GM19452 (cell line): ENCODE measurements around the gene ARHGAP23.

Source experiments
- ATAC-seq: cut with Tn5 transposase; IDR thresholded peaks from one replicate; pipeline ENCODE4 v1.9.1; 2021; ENCODE audit not compliant: unreplicated experiment

The ARHGAP23 gene

DNA sequence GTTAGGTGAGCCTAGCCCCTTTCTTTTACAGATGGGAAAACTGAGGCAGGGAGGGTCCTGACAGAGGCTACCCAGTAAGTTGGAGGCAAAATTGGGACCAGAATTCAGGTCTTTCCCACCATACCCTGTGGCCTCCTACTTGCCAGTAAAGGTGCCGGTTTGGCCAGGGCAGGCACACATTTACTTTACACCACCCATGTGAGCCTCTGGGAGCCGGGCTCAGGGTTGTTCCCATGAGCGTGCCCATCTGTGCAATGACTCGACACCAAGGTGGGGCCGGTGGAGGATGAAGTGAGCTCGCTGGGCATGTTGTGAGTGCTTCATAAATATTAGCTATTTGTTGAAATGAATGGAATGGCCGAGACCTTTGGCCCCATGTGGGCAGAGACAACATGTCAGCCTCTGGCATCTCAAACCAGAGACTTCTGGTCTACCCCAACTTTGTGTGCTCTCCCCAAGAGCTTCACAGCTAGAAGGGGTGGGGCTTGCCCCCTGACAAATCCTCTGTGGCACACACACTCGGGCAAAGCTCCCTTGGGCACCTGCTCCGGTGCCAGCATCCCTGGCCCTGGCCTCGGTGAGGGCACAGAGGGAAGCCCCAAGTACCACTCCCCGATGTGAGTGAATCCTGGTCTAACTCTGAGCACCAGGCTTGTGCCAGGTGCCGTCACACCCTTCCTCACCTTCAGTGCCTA is 117.4 kb downstream of the ARHGAP23 start:
- ATAC-seq: no peak

DNA sequence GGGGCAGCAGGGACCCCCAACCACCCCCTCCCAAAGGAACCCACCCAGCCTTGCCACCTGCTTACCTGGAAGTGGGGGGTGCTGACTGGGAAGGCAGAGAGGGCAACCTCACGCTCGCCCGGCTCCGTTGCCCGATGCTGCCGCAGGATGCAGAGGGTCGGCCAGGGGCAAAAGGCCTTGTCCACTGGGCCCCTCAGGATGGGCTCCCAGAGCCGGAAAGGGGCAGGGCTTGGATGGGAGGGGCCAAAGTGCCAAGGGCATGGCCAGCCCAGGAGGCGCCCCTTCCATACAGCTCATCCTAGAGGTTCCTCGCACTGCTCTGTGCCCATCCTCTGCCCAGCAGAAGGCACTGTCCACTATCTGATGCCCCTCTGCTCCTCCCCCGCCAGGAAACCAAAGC is 118.1 kb downstream of the ARHGAP23 start:
- no peak for ATAC-seq

DNA sequence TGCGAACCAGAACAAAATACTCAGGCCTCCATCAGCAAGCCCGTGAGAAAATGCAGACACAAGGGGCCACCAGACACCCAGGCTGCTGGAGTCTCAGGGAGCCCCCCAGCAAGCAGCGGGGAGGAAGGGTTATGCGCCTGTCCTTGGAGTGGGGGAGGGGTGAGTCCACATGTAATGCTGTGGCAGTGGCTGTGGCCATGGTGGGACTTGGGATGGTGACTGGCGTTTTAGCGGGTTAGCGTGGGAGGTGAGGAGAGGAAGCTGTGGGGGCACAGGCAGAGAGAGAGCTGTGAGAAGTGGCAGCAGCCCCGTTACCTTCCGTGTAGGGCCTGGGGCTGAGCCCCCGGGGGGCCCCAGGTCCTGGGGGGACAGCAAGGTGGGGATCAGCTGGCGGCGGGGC is 119.2 kb downstream of the ARHGAP23 start:
- ATAC-seq: no peak

DNA sequence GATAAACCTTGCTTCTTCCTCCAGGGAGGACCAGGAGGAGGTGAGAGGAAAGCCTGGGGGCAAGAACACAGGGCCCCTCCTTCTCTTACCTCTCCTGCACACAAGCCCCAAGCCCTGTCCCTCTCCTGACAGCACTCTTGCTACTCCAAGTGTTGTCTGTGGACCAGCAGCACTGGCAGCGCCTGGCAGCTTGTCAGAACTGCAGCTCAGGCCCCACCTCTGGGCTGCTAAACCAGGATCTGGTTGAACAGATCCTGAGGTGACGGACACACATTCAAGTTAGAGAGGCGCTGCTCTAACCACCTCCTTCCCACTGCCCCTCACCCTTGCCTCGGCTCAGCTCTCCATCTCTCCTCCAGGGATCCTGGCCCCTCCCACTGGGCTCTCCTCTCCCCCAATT is 121.0 kb downstream of the ARHGAP23 start:
- ATAC-seq: no peak

DNA sequence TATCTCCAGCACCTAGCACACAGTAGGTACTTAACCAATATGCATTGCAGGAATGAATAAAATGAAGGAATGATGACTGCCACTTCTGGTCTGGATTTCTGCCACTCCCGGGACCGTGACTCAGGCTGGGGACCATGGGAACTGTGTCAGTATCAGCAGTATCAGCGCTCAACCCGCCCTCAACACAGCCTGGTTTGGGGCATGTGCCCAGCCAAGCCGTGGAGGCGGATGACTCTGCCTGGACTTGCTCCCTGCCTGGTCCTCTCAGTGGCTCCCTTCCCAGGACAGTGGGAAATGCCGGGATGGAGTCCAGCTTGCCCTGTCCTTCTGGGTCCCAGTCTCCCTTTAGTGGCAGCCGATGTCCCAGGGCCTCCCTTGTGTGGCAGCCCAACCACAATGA is 122.4 kb downstream of the ARHGAP23 start:
- ATAC-seq: no peak

DNA sequence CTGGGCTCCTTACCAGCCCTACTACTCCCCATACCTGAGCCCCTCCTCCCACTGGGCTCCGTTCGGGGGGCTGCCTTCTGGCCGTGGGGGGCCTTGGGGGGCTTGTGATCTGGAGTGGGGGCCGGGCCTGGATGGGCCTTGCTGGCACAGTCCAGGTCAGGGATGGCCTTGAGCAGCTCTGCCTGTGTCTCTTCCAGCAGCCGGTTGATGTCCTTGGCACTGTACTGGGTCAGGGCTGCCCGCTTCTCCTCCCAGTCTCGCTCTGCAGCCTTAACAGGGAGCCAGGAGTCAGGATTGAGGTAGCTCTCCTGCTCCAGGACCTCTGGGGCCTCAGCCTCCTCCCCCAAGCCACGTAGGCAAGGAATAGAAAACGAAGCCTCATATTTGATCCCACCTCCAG is 122.9 kb downstream of the ARHGAP23 start:
- no peak for ATAC-seq

DNA sequence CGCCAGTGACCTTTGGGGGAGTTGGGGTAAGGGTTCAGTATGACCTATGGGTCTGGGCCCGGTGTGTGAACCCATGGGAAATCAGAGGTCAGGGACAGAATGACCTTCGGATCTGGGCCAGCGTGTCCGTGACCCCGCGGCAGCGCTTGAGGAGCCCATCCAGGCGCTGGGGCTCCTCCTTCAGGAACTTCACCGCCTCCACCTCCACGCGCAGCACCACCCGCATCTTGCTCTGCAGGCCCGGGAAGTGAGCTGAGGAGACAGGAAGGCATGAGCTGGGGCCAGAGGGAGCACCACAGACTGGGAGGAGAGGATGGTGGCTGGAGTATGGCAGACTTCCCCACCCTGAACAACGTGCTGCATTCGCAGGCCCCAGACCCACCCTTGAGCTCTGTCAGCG is 124.1 kb downstream of the ARHGAP23 start:
- ATAC-seq: no peak

DNA sequence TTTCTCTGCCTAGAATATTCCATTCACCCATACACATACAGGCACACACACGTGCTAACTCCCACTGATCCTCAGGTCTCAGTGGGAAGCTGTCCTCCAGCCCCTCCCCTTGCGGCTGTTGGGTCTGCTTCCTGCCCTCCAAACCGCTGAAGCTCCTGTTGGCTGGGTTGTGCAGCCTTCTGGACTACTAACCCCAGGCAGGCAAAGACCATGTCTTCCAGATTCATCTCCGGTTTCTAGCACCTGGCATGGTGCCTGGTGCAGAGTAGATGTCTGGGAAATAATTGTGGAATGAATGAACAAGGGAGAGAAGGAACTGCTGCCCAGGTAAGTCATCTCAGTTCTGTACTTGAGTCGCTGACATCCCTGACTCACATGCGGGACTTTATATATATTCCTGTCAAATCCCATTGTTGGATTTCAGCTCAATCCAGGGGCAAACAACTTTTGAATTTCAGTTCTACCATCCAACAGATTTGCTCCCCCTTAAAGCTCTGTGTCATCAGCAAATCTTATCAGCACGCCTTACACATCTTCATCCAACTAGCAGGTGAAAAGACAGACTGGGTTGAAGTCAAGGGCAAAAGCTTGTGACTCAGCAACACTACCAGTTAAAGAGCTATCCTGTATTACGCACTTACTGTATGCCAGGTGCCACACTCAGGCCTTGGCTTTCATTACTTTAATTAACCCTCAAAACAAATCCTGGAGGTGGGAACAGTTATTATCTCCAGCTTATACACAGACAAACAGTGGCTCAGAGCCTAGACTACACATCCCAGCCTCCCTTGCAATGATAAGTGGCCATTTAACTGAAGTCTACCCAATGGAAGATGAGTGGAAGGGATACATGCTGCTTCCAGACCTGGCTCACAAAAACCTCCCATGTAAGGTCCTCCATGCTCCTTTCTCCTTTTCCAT is 126.4 kb downstream of the ARHGAP23 start:
- no peak for ATAC-seq

DNA sequence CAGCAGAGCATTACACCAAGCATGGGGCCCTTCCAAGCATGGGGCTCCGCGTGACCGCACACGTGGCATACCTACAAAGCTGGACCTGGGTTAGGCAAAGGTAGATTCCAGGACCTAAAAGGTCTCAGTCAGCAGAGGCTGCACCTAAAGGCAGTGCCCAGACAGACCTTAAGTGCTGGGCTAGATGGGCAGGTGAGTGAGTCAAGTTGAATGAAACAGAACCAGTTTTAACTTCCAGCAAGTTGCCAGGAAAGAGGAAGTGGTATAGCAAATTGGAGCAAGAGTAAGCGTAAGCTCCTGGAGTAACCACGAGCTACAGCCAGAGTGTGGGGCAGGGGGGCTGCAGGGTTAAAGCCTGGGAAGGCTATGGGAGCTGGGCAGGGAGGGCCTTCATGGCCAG is 128.0 kb downstream of the ARHGAP23 start:
- no peak for ATAC-seq

DNA sequence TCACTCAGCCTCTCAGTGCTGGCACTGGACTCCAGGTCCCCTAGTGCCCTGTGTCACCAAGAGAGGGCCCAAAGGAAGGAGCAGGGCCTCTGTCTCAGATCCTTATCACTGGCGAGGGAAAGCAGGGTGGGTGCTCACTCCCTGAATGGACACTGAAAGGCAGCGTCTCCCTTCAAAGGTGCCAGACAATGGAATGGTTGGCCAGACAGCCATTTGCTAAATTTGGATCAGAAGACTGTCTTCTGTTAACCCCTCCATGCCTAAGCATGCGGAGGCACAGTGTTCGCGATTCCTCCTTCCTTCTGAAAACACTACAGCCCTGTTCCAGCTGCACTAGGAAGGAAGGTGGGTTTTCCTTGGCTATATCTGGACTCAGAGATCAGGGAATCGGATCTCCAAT is 129.1 kb downstream of the ARHGAP23 start:
- no peak for ATAC-seq

DNA sequence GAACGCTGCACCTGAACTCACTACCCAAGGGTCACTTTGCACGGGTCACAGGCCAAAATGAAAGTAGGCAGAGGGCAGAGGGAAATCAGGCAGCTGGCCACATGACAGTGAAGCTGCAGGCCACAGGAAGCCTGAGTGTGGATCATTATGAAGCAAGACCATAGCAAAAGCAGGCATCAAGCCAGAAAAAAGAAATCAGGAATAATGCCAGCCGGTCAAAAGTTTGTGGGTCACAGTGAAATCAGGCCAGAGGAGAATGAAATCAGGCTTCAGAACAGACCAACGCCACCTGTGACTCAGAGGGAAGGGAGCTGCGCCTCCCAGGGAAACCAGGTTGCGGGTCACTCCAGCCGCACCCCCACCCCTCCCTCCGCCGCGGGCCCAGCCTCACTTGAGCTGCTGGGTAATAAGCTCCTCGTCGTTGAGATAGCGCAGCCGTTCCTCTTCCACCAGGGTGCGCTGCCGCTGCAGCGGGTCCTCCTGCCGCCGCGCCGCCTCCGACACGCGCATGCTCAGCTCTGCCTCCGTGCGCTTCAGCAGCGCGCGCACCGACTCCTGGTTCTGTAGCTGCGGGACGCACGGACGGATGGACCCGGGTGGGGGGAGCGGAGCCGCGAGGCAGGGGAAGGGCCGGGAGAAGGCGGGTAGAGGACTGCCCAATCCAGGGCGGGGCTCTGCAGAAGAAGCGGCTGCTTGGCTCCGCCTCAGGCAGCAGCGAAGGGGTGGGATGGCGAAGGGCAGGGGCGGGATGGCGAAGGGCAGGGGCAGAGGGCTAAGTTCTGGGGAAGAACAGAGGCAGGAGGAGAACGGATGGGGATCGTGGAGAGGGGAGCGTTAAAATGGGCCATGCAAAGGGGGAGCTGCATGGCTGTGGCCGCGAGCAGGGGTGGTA is 129.8 kb downstream of the ARHGAP23 start:
- ATAC-seq: peak; percentile 67

DNA sequence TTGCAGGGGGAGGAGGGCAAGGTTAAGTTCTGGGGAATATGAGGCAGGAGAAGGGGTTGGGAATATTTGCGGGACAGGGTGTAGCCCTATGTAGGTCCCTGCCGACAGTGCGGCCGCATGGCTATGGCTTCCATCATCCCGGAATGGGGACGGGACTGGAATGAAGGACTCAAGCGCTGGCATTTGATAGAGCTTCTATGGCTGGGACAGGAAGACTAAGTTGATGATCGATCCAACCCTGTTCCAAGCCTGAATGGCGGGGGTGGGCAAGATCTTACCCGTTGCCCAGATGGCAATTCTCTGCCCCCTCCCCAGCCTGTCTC is 130.4 kb downstream of the ARHGAP23 start:
- ATAC-seq: no peak

DNA sequence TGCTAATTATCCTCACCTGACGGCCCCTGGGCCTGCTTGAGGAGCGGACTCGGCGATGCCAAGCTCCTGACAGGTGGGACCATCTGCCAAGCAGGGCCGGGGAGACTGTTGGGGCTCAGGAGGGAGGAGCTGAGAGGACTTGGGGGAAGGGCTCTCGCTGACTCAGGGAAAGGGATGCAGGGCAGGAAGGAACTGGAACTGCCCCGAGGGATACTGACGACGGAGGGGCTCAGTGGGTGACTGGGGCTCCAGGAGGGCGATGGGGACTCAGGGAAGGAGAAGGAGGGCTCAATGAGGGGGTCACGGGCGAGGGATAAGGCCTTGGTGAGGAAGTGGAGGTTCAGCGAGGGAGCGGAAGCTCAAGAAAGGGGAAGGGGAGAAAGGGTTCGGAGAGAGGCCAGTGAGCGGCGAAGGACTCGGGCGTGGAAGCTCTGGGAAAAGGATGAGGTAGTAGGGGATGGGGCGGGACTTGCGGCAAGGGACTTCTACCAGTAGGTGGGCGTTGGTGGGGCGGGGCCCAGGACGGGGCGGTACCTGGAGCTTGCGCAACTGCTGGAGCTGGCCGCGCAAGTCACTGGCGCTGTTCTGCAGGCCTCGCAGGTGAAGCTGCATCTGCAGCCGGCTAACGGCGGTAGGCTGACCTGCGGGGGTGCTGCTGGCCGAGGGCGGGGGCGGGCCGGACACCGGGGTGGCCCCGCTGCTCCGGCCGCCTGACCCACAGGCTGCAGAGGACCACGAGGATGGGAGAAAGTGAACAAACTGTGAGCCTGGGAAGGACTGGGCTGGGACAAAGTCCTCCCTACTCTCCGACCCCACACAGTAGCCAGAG is 131.0 kb downstream of the ARHGAP23 start:
- peak; percentile 62 for ATAC-seq

DNA sequence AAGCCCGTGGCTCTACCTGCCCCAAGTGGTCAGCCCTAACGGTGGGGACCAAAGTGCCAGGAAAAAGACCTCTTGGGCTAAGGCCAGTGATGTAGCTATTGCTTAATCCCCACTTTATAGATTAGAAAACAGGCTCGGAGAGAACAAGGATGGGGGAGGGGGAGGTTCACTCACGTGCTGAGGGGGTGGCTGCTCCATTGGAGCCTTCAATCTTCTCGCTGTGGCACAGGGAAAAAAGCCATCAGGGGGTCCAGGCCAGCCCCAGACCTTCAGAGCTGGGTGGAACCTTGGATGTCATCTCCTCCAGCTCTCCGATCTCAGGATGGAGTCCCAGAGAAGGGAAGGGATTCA is 131.6 kb downstream of the ARHGAP23 start:
- ATAC-seq: no peak

DNA sequence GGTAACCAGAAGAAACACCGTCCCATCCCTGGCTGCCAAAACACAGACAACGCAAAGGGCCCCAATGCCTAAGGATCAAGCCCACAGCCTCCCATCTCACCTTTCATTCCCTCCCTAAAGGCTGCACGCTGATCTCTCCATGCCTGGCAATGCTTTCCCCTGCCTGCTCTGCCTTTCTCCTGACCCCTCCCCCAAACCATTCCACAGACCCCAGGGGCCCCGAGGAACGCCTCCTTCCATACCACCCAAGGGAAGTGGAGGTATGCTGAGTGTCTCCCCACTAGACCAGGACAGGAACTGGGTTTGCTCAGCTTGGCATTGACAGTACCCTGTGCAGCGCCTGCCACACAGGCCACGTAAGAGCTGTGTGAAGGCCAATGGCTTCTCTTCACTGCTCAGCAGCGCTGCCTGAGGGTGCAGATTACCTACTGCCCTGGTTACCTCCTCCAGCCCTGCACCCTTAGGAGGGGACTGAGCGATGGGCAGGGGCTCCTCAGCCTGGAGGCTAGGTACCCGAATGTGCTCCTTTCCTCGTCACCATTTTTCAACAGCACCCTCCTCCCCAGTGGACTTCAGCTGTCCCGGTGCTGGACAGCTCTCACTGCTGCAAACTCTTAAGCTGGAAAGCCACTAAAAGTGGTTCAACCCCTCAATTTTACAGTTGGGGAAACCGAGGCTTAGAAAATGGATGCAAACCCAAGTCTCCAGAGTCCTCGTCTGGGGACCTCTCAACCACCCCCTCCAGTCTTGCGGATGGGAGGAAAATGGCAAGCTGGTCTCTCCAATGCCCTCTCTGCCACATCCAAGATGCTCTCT is 132.4 kb downstream of the ARHGAP23 start:
- ATAC-seq: no peak

DNA sequence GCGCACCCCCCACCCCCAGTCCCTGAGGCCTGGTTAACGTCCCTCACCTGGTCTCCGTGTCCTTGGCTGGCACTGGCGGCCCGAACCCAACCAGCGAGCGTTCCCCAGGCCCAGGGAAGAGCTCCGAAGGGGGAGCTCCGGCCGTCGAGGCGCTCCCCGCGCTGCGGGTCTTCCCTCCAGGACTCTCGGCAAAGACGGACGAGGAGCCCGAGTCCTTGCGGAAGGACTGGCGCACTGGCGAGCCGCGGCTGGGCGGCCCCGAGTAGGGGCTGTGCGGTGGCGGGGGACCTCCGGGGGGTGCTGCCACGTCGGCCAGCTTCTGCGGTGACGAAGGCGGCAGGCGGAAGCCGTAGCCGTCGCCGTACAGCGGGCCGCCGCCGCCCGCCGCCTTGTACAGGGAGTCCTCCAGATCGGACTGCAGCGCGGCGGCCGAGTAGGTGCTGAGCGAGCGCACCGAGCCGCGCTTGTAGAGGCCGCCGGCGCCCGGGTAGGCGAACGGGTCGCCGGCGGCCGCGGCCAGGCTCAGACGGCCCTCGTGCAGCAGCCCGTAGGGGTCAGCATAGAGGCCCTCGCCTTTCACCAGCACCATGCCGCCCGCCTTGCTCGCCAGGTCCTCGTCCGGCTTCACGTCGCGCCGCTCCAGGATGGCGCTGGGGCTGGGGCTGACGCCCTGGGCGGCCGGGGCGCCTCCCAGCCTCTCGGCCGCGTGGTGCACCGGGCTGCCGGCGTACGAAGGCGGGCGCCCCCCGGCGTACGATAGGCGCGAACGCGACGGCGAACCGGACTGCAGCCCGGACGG is 133.4 kb downstream of the ARHGAP23 start:
- ATAC-seq: no peak
